NCI-H187 (cell line): ENCODE data around the gene E2F4.

Experiments used
- DNase-seq, 2 experiments: peaks; one replicate each; lab custom pipeline; 2025; lab: John Stamatoyannopoulos, UW

E2F4 gene

DNA sequence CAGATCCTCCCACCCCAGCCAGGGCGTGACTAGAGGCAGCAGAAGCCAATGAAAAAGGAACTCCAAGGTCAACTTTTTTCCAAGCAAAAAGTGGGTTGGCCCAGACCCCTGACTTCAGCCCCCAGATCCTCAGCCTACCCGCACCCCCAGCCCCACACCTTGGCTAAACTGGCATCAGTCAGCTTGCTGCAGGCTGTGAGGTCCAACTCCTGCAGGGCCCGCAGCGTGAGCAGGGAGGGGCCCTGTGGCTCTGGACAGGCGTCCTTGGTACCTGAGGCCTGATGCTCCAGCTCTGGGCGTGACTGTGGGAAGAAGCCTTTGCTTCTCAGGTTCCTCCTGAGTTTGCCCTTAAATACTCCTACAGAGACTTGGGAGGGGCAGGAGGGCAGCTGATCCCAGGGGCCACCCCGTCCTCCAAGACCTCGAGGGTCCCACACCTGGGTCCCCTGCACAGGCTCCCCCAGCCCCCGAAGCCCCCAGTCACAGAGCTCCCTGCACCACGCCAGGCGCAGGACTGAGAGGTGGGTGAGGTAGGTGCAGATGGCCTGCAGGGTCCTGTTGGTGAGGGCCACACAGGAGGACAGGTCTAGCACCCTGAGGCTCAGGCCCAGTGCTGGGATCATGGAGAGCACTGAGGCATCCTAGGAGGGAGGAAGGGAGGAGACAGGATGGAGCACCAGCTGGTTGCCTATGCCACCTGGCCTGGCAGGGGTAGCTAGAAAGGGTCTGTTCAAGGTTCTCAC is 16.4 kb downstream of the E2F4 start:
- no peak for DNase-seq

DNA sequence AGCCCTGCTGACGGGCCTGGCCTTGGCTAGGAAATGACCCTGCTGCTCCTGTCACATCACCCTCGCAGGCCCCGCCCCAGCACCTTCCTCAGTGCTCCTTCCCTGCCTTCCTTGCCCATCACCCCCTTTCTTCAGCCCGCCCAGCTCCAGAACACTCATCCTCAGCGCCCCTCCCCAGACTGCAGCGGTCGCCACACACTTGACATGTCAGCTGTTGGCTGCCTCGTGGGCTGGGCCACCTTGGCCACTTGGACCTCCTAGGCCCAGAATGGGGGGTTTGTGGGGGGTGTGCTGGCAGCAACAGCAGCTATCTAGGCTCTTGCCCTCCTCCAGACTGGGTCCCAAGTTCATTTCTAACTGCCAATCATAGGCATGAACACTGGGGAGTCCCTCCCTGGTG is 17.6 kb downstream of the E2F4 start:
- DNase-seq: no peak

DNA sequence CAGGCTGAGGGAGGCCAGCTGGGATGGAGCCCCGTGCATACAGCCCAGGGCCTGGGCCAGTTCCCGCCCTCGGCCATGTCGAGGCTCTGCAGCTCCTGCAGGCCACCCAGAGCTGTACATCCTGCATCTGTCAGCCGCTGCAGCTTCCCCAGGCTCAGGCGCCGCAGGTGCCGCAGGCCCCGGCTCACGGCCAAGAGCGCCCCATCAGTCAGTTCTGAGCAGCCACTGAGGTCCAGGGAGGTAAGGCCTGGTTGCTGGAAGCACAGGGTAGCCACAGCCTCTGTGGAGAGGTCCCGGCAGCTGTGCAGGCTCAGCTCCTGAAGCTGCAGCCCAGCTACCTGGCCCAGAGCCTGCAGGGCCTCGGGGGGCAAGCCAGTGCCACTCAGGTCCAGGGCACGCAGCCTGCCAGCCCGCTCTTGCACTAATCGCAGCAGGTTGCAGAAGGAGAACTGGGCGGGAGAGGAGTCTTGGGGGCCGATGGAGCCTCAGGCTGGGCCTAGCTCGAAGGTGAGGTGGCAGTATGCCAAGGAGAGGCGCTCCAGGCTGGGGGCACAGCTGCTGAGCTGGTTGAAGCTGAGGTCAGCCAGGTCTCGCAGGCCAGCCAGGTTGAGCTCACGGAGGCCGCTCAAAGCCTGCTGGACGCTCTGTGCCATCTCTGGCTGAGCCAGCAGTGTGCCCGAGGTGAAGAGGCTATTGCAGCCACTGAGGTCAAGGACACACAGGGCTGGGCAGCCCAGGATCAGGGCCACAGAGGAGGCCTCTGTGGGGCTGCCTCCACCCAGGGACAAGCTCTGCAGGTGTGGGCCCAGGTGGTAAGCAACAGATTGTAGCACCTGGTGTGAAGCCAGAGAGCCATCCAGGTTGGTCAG is 18.3 kb downstream of the E2F4 start:
- DNase-seq: no peak

DNA sequence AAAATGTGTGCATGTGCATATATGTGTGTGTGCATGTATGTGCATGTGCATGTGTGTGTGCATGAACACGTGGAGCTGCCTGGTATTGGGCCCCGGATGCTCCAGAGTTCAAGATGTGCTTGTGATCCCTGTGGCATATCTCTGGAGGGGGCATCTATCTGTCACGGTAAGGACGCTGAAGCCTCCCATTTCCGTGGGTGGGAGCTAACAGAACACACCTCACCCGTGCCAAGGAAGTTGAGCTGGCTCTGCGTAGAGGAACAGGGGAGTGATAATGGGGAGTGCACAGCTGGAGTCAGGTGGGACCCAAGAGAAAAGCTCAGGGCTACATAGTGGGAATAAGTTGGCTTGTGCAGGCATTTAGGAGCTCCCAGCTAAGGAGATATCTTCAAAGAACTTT is 19.7 kb downstream of the E2F4 start:
- DNase-seq: no peak

DNA sequence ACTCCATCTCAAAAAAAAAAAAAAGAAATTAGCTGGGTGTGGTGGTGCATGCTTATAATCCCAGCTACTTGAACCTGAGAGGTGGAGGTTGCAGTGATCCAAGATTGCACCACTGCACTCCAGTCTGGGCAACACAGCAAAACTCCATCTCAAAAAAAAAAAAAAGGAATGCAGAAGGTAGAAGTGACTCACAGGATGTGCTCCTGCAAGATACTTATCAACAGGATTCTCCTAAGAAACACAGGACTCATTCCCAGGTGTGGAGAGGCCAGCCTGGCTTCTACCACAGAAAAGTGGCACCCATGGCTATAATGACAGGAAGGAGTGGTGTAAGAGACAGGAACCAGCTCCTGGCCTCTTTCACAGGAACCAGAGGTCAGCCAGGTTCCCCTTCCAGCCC is 20.8 kb downstream of the E2F4 start:
- no peak for DNase-seq

DNA sequence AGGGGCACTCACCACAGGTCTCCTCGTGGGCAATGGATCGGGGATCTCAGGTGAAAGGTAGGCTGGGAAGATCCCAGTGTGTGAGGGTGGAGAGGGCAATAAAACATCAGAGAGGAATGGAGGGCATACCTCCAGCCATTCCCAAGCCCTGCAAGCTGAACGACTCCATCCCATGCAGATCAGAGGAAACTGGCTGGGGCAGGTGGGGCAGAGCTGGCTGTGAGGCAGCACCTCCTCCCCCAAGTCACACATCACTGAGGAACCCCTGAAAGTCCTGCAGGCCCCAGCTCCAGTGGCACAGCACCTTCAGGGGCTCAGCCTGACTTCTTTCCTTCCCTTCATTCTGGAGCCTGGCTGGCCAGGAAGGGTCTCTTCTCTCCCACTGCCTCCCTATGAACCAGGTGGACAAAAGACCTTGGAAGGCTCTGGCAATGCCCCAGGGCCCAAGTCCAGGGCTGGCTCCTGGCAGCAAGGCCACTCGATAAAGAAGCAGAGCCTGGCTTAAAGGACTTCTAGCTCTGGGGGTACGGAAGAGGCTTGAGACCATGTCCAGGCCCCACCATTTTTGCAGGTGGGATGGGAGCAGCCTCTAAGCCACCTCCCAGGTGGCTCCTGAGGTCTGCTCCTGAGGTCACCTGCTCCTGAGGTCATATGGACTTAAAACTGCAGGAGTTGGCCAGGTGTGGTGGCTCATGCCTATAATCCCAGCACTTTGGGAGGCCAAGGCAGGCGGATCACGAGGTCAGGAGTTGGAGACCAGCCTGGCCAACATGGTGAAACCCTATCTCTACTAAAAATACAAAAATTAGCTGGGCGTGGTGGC is 21.5 kb downstream of the E2F4 start:
- DNase-seq: no peak

DNA sequence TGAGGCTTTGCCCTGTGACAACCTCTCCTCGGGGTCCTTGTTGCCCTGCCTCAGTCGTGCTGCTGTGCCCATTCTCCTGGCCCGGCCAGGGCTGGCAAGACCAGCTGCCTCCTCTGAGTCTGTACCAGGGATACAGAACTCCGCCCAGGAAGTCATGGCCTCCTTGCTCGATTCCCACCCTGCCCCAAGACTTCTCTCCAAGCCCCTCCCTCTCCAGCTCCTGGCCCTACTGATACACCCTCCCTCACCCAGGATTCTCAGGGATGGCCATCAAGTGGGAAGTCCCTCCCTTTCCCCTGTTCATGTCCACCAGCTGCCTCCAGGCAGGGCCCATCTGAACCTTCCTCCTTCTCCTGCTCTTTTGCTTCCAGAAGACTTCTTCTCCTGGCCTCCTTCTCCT is 23.8 kb downstream of the E2F4 start:
- no peak for DNase-seq

DNA sequence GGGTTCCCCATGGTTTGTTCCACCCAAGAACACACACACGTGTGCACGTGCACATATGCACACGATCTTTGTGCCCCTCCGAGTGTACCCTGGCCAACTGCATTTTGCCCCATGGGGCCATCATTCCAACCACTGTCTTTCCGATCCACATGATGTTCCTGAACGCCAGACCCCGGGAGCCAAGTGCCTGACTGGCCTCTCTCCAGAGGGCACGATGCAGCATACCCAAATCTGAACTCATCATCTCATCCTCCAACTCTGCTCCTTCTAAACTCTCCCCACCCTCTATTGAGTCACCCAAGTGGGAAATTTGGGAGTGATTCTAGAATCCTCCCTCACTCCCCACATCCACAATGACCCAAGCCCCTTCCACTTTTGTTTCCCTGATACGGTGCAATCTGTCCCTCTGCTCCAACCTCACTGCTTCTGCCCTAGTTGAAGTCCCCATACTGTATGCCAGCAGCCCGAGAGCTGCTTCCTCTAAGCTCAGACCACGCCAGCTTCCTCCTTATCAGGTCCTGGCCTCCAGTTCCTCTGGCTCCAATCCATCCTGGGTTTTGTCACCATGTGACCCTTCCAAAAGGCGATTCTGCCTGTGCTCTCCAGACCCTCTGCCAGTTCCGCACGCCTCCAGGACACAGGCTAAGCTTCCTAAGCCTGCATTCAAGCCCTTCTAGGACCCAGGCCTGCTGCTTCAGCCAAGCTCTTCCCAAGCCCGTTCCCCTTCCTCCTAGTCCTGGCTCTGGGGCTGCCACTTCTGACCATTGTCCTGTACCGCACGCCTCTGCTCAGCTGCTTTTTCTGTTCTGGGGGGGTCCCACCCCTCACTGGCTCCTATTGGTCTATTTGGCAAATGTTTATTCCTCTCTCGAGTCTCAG is 24.9 kb downstream of the E2F4 start:
- no peak for DNase-seq

DNA sequence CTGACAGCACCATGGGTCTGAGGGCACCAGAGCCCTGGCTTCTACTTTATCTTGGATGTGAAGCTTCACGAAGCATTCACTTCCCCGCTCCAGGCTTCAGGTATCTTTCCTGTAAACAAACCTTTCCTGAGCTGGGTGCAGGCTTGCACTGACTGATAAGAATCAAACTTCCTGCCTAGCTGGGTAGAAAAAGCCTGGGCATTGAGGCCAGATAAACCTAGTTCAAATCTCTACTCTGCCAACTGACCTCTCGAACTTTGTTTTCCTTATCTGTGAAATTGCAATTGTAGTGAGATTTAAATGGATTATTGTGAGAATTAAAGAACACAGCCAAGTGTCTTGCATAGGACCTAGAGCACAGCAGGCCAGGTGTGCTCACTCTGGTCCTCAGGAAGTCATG is 32.0 kb downstream of the E2F4 start:
- no peak for DNase-seq

DNA sequence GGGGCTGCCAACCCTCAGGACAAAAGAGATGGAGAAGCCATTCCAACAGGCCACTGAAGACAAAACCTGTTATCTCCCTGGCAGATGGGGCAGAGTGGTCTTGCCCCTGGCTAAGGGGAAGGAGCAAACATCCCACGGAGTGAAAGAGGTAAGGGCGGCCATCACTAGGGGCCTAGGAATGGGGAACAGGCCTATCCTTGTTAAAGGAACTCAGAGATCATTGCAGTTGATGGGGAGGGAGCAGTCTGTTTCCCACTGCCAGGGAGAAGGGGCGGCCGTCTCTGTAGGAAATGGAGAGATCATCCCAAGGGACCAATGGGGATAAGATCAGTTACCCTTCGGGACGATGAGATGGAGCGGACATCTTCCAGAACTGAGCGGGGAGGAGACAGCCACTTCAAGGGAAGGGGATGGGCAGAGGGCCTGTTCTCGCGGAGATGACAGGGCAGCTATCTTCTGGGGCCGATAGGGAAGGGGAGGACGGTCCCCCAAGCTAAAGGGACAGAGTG is 34.4 kb downstream of the E2F4 start:
- DNase-seq: no peak

DNA sequence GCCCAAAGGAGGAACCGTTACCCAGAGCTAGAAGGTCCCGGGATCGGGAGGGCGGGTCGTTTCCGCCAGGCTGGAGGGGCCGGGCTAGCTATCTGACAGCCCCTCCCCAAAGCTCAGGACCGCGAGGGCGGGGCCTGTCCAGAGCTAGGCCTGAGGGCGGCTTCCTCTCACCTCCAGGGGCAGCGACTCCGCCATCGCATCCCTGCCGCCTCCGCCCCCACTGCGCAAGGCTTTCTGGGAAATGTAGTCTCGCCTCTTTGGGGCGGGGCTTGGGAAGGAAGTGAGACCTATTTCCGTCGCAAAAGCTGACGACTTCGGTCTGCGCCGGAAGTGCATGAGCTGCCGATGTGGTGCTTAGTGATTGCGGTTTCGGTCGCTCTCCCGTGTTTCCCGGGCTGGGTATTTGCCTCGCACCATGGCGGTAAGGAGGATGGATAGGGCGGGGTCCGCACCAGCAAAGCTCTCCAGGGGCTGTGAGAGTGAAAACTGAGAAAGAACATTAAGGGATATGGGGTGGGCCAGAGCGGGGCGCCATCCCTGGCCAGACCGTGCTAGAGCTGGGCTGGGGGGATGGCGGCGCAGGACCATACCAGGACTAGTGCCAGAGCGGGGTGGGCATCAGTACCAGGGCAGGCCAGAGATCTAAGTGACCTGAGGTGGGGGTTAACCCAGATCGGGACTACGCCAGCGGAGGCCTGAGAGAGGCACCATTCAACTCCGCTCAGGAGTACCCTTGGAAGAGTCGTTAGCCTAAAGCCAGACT is 35.0 kb downstream of the E2F4 start, which contains the start of gene TMEM208:
TMEM208 (plus strand) TSS at position 327 of the 763 bp plus-strand sequence; CDS start at position 416, 89 bp downstream.
- peak; percentile 84 to 90 for DNase-seq

DNA sequence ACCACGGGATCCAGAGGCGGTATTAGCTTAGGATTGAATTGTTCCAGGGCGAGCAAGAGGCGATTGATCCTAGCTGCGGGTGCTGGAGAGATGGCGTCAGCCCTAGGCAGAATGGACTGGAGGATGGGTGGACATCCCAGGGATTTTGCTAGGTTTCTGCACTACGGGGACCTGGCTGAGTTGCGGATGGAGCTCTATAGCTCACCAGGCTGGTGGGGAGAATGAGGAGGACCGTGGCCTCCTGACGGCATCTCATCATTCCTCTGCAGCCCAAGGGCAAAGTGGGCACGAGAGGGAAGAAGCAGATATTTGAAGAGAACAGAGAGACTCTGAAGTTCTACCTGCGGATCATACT is 35.6 kb downstream of the E2F4 start:
- no peak for DNase-seq

DNA sequence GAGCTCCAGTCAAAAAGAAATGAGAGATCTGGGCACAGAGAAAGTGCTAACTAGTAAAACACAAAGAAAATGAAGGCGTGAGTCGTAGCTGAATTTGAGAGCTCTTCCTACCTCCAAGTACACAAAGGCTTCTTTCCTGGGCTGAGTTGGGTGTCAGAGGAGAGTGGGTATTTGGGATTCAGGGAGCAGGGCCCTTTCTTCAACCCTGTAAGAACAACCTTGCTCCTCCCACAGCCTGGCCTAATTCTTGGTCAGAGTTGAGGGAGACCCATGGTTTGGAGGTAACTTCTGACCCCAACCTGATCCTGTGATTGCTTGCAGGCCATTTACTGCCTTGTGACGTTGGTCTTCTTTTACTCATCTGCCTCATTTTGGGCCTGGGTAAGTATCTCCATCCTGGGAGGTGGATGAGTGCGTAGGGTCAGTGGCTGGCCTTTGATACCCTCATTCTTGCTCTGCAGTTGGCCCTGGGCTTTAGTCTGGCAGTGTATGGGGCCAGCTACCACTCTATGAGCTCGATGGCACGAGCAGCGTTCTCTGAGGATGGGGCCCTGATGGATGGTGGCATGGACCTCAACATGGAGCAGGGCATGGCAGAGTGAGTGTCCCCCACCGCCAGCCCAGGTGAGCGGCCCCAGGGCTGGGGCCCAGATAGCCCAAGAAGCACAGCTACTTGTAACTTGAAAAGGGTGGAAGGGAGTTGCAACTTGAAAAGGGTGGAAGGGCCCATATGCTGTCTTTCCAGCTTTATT is 36.3 kb downstream of the E2F4 start:
- DNase-seq: no peak

DNA sequence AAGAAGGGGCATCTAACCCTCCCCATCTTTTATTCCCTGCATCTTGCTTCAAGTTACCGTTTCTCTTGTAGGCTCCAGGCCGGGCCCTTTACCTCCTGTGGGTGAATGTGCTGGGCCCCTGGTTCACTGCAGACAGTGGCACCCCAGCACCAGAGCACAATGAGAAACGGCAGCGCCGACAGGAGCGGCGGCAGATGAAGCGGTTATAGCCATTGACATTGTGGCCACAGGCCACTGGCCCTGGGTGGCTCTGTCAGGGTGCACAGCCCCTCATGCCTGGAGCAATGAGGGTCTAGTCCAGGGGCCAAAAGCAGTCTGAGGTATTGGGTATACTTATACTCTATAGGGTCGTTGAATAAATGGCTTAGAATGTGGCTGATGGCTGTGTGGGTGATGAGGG is 37.0 kb downstream of the E2F4 start:
- no peak for DNase-seq

DNA sequence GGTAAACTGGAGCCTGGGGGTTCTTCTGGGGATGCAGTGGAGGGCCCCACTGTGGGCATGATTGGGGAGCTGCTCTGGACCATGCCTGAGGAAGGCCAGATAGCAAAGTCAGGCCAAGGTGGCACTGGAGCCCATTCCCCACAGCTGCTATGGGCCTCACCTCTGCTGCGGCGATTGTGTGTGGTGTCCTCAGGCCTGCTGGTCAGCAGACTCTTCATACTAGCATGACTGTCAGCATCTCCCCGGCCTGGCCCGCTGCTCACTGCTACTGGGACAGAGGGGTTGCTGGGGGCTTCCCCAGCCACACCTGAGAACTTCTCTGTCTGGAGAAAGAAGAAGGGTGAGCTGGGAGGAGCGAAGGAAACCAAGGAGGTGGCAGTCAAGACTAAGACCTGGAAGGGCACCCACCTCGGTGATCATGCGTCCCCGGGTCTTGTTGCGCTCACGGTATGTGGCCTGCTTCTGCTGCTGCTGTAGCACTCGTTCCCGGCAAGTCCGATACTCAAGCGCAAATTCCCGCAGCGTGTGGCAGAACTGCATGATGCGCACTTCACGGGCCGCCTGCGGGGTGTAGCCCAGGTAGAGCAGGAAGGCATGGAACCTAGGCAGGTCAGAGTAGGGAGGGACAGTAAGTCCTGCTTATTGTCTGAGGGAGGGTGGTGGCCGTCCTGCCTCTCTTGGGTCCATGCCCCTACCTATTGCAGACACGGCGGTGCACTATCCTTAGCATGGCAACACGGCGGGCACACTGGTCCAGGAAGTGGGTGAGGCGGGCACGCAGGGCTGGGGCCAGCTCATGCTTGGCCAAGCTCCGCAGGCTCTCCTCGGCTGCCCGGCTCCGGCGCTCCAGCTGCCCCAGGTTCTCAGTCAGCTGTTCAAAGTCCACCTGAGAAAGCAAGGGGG is 38.2 kb downstream of the E2F4 start:
- DNase-seq: no peak

DNA sequence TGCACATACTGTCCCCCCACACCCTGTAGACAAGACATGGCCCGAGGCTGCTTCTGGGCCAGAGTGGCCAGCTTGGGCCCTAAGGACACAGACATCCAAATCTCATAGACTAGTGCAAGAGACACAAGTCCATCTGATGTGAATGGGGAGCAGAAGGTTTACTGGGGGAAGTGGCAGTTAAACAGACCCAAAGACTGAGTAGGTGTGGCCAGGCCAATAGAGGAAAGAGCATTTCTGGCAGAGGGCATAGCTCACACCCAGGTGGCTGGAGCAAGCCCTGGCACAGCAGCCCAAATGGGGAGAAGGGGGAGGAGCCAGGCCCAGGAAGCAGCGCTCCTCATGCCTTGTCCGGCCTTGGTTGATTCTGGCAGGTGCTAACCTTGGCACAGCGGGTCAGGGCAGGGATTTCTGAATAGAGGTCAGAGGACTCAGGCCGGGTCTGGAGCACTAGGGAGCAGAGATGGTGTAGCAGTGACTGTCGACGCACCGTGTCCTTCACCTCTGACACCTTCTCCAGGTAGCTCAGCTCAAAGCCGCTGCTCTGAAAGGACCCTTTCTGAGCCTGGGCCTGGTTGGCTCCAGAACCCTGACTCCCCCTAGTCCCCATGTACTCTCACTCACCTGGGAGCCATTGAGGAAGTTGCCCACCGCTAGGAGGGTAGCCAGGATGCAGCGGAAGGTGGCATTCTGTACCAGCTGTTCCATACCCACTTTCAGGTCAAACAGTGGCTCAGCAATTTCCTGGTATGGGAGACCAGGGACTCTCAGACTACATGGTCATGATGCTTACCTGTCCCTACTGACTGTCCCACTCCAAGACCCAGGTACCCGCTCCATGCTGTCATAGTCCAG is 39.1 kb downstream of the E2F4 start:
- DNase-seq: no peak

DNA sequence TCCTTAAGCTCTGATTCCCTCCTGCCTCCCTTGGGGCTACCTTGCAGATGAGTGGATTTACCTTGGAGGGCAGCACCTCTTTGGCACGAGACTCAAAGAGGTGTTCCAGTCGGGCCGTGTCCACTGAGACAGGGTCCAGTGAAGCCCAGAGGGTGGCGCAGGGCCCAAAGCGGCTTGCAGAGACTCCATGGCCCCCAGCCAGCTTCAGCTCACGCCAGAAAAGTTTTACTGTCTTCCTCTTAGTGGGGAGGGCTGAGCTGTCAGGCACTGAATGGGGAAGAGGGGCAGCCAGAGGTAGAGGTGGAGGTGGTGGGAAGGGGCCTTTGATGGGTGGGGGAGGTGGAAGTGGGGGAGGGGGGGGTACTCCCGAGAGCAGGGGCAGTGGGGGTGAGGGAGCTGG is 41.6 kb downstream of the E2F4 start:
- no peak for DNase-seq

DNA sequence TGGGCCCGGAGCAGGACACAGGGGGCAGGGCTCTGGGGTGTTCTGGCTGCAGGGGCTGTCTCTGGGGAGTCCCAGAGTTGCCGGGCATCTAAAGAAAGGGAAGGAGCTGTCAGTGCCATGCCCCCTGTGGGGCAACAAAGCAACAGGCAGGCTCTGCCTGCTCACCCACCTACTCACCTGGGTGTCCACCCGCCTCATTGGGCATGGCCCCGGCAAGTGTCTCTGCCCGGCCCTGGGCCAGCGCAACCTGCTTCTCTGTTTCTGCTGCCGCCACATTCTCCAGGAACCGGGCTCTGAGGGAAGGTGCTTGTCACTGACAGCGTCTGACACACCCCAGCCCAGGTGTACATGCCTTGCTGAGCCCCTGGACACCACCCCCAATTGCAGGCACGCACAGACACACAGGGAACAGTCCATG is 42.2 kb downstream of the E2F4 start:
- DNase-seq: no peak
